Activated CD8-positive, alpha-beta T cell treated with anti-CD3 and anti-CD28 coated beads, Interleukin-2, amount 10 ng/mL, durations not matched to agents 7 days and 5 days (primary cell): ENCODE data around the gene BGLAP. TPM values are rescaled to one million over a fixed set of nuclear protein-coding genes. Genes with fewer than 3 reads are reported as not detected.

Experiments used
- ATAC-seq: fragments of 150-1000 bp; cut with Tn5 transposase; one replicate; pipeline ENCODE4 v1.10.0; 2021; ENCODE audit warnings: moderate library complexity
- CTCF ChIA-PET: fragments of 350-600 bp; sonication (Branson Sonifier 250); formaldehyde crosslinking; loops from one replicate; lab custom pipeline; 2021; ENCODE audit warnings: antibody characterized with exemption; lab: Charles Lee
- POLR2A ChIA-PET: fragments of 350-600 bp; sonication (Branson Sonifier 250); formaldehyde crosslinking; loops from one replicate; lab custom pipeline; 2021; ENCODE audit warnings: antibody characterized with exemption; lab: Charles Lee
- DNase-seq: peaks from one replicate; pipeline ENCODE4 v3.0.0-alpha.2; 2020
- H3K27ac Mint-ChIP-seq: one replicate; pipeline ENCODE4 v1.8.0; 2021; ENCODE audit warnings: mild to moderate bottlenecking, mixed read lengths
- H3K27me3 Mint-ChIP-seq: one replicate; pipeline ENCODE4 v1.8.0; 2021; ENCODE audit warnings: low read depth, mixed read lengths
- H3K36me3 Mint-ChIP-seq: one replicate; pipeline ENCODE4 v1.8.0; 2021; ENCODE audit warnings: low read depth, mixed read lengths
- H3K4me1 Mint-ChIP-seq: one replicate; pipeline ENCODE4 v1.8.0; 2021; ENCODE audit warnings: low read depth, mixed read lengths
- H3K4me3 Mint-ChIP-seq: one replicate; pipeline ENCODE4 v1.8.0; 2021; ENCODE audit warnings: mild to moderate bottlenecking, mixed read lengths
- H3K9me3 Mint-ChIP-seq: one replicate; pipeline ENCODE4 v1.8.0; 2022; ENCODE audit warnings: mixed read lengths; ENCODE audit not compliant: insufficient read depth
- total RNA-seq, 2 experiments: library from RNA; stranded (reverse); gene quantifications; one replicate each; pipeline ENCODE4 v1.2.3, GENCODE V29; 2021

BGLAP gene
- total RNA-seq, 2 experiments from 2014 or later, result 2.8 TPM

DNA sequence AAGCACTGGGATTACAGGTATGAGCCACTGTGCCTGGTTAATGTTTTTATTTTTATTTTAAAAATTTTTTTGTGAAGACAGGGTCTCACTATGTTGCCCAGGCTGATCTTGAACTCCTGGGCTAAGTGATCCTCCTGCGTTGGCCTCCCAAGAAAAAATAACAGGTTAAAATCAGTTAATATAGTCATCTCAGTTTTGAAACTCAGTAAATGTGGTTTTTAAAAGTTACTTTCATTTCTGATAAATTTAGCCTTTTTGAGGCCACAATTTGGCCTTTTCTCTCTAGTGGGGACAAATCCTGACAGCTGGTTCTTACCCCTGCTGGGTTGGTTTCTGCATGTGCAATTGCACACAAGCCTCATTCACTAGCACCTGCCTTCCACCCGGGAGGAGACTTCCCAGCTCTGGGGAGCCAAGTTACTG, 15.9 kb upstream of the BGLAP start:
- DNase-seq (no peak), ATAC-seq (peak; percentile 5)
- peaks cover 56% of the 10 kb centered on the region for H3K36me3 Mint-ChIP-seq
- peak overlapping the region; percentile 90 for H3K27ac Mint-ChIP-seq
- H3K27me3 Mint-ChIP-seq, result no peaks in the 10 kb centered on the region
- ChIA-PET POLR2A (interaction anchor here (1.2 to 5.7 kb wide), 9 partner anchors 12 to 85 kb away, joined by 3 to 75 read pairs (median 7); partner anchors contain the start of genes PMF1, SEMA4A, SLC25A44 and SMG5), CTCF (interaction anchor here (1.1 to 10.4 kb wide), 25 partner anchors 8 to 143 kb away, joined by 3 to 254 read pairs (median 5); partner anchors contain the start of genes PMF1 and SLC25A44)
- H3K9me3 Mint-ChIP-seq, result no peaks in the 10 kb centered on the region
- H3K4me3 Mint-ChIP-seq, result no peak overlapping the region
- H3K4me1 Mint-ChIP-seq, result peaks cover 51% of the 10 kb centered on the region

DNA sequence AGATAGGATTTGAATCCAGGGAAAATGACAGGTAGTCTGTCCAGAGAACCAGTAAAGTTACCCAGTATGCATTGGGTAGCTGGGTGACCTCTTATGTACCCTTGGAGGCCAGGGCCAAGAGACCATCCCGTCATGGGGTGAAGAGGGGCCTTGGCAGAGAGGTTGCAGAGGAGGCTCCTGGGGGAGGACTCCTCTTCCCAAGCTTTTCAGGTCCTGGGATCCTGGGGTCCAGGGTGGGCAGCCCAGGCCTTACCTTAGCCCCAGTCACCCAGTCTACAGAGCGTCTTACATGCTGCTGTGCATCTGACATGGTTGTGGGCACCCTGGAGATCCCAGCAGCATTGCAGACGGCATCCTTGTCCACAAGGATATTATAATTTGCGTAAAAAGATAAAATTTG, 15.2 kb upstream of the BGLAP start:
- ChIA-PET CTCF (interaction anchor here (1.1 to 10.4 kb wide), 18 partner anchors 9 to 131 kb away, joined by 3 to 254 read pairs (median 5); partner anchors contain the start of genes PMF1 and SLC25A44), POLR2A (interaction anchor here (1.2 to 5.7 kb wide), 4 partner anchors 13 to 86 kb away, joined by 3 to 75 read pairs (median 14); partner anchors contain the start of genes PMF1 and SMG5)
- H3K36me3 Mint-ChIP-seq, result peaks cover 50% of the 10 kb centered on the region
- DNase-seq (no peak), ATAC-seq (no peak)
- peak overlapping the region; percentile 90 for H3K27ac Mint-ChIP-seq
- no peaks in the 10 kb centered on the region for H3K27me3 Mint-ChIP-seq
- no peak overlapping the region for H3K4me3 Mint-ChIP-seq
- no peaks in the 10 kb centered on the region for H3K9me3 Mint-ChIP-seq
- peaks cover 44% of the 10 kb centered on the region for H3K4me1 Mint-ChIP-seq

DNA sequence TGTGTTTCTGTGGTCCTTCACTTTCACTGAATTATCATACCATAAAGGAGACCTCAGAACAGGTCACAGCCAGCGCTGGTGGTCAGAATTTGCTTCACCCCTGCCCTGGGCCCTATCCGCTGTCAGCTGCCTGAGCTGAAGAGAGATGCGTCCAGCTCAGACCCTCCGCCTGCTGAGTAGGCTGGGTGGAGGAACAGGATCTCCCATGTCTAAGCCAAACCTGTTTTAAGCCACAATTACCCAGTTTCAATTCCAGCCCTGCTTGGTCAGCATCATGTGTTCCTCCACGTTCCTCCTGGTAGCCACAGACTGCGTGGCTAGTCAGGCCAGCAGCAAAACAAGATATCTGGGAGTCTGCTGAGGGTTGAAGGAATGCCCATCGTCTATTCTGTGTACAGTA, 13.5 kb upstream of the BGLAP start:
- ChIA-PET POLR2A (interaction anchor here (0.6 to 1.7 kb wide), 2 partner anchors 16 to 68 kb away, joined by 4 read pairs; partner anchors contain the start of gene PMF1), CTCF (interaction anchor here (0.6 to 10.4 kb wide), 4 partner anchors 10 to 91 kb away, joined by 3 to 254 read pairs (median 6); no protein-coding TSS in a partner anchor)
- DNase-seq, result no peak
- H3K27ac Mint-ChIP-seq, result no peak overlapping the region
- H3K36me3 Mint-ChIP-seq, result peaks cover 37% of the 10 kb centered on the region
- H3K4me1 Mint-ChIP-seq, result peaks cover 27% of the 10 kb centered on the region
- ATAC-seq, result no peak
- H3K9me3 Mint-ChIP-seq, result no peaks in the 10 kb centered on the region
- no peak overlapping the region for H3K4me3 Mint-ChIP-seq
- H3K27me3 Mint-ChIP-seq, result no peaks in the 10 kb centered on the region

DNA sequence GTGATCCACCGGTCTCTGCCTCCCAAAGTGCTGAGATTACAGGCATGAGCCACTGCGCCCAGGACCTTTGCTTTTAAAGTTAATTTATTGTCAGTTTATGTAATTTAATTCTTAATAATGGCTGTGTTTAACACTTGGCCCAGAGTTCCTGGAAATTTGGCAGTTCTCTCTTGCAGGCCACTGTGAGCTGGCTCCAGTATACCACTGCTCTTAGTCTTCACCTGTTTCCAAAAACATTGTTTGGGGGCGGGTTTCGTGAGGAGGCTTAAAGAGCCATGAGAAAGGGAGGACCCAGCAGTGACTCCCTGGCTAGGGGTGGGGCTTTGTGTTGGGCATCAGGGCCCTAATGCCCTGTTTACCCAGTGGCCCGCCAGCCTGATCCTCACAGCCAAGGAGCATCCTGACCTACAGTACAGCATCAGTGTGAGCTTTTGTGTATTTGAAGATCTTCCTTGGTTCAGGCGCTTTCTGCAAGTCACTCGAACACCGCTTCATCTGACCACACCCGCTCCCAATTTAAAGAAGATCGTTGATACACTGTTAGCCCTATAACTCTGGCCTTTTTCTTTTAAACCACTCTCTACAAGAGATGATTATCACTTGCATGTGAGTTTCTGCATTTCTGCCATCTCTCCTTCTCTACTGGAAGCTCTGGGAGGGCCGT, 12.0 kb upstream of the BGLAP start:
- Mint-ChIP-seq H3K36me3 (peaks cover 35% of the 10 kb centered on the region), H3K4me3 (no peak overlapping the region), H3K27ac (no peak overlapping the region), H3K27me3 (no peaks in the 10 kb centered on the region), H3K4me1 (peaks cover 24% of the 10 kb centered on the region), H3K9me3 (no peaks in the 10 kb centered on the region)
- DNase-seq, result no peak
- ChIA-PET CTCF (interaction anchor here (2.6 to 10.4 kb wide), 2 partner anchors 85 to 90 kb away, joined by 7 to 254 read pairs; no protein-coding TSS in a partner anchor), POLR2A (interaction anchor here (0.7 to 1.7 kb wide), 4 partner anchors 16 to 36 kb away, joined by 3 to 6 read pairs (median 4); partner anchors contain the start of genes PMF1 and SLC25A44)
- no peak for ATAC-seq

DNA sequence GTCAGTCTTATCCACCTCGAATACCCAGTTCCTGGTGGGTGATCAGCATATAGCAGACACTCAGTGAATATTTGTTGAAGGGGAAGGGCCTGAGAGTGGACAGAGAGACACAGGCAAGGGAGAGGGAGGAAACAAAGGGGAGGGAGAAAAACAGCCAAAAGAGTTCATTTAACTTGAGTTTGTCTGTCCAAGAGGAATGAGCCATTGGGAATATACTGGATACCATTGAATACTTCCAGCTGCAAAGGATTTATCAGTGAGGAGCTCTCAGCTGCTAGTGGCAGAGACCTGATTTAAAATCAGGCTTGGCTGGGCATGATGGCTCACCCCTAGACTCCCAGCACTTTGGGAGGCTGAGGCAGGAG, 11.5 kb upstream of the BGLAP start:
- Mint-ChIP-seq H3K27ac (no peak overlapping the region), H3K4me3 (no peak overlapping the region), H3K36me3 (peaks cover 32% of the 10 kb centered on the region), H3K4me1 (peaks cover 21% of the 10 kb centered on the region), H3K27me3 (no peaks in the 10 kb centered on the region), H3K9me3 (no peaks in the 10 kb centered on the region)
- CTCF ChIA-PET, result interaction anchor here (1.0 to 10.4 kb wide), 3 partner anchors 86 to 140 kb away, joined by 3 to 254 read pairs (median 7); no protein-coding TSS in a partner anchor
- no peak for DNase-seq
- no peak for ATAC-seq
- POLR2A ChIA-PET, result interaction anchor here (0.7 to 1.4 kb wide), 4 partner anchors 15 to 21 kb away, joined by 3 to 6 read pairs (median 4); partner anchors contain the start of gene PAQR6

DNA sequence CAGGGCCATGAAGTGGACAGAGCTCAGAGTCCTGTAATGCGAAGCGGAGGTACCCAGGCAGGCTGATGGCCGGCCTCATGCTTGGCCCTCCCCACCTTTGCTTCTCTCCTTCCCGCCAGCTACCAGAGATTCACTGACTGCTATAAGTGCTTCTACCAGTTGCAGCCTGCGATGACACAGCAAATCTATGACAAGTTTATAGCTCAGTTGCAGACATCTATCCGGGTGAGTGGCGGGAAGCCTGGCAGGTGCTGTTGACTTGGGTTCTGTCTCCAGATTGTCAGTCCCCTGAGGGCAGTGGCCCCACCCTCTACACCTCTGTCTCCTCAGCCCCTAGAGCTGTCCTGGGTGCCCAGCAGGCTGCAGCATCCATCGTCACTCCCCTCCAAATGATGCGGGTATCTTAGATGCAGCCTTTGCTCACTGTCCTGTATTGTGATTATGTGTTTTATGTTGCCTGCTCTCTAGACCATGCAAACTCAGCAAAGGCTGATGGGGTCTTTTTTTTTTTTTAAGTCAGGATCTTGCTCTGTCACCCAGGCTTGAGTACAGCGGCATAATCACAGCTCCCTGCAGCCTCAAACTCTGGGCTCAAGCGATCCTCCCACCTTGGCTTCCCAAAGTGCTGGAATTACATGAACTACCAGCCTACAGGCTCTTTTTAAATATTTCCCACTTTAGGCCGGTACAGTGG, 9.6 kb upstream of the BGLAP start:
- Mint-ChIP-seq H3K9me3 (no peaks in the 10 kb centered on the region), H3K4me1 (peaks cover 9% of the 10 kb centered on the region), H3K4me3 (no peak overlapping the region), H3K27ac (no peak overlapping the region), H3K36me3 (peaks cover 33% of the 10 kb centered on the region), H3K27me3 (no peaks in the 10 kb centered on the region)
- DNase-seq (no peak), ATAC-seq (no peak)
- POLR2A ChIA-PET, result no interaction called here
- CTCF ChIA-PET, result interaction anchor here (0.7 to 1.0 kb wide), 2 partner anchors 87 kb away, joined by 3 read pairs; no protein-coding TSS in a partner anchor

DNA sequence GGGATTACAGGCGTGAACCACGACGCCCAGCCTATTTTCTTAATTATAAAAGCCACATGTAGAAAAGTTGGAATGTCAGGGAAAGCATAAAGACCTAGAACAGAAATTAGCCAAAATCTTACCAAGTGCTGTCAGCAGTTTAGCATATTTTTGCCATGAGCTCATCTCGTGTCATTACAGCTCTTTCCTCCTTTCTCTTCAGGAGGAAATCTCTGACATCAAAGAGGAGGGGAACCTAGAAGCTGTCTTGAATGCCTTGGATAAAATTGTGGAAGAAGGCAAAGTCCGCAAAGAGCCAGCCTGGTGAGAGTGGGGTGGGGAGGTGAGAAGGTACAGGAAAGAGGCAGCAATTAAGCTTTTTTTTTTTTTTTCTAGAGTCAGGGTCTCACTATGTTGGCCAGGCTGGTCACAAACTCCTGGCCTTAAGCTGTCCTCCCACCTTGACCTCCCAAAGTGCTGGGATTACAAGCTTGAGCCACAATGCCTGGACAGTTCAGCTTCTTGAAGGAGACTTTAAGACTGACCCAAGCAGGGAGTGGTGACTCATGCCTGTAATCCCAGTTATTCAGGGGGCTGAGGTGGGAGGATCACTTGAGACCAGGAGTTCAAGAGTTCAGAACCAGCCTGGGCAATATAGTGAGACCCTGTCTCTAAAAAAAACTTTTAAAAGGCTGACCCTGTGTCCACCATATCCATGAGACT, 8.4 kb upstream of the BGLAP start:
- Mint-ChIP-seq H3K27me3 (no peaks in the 10 kb centered on the region), H3K4me3 (no peak overlapping the region), H3K27ac (no peak overlapping the region), H3K36me3 (peaks cover 35% of the 10 kb centered on the region), H3K9me3 (no peaks in the 10 kb centered on the region), H3K4me1 (peaks cover 4% of the 10 kb centered on the region)
- ChIA-PET POLR2A (no interaction called here), CTCF (interaction anchor here (1.0 kb wide), 2 partner anchors 8 to 143 kb away, joined by 3 to 7 read pairs; no protein-coding TSS in a partner anchor)
- ATAC-seq (no peak), DNase-seq (no peak)

DNA sequence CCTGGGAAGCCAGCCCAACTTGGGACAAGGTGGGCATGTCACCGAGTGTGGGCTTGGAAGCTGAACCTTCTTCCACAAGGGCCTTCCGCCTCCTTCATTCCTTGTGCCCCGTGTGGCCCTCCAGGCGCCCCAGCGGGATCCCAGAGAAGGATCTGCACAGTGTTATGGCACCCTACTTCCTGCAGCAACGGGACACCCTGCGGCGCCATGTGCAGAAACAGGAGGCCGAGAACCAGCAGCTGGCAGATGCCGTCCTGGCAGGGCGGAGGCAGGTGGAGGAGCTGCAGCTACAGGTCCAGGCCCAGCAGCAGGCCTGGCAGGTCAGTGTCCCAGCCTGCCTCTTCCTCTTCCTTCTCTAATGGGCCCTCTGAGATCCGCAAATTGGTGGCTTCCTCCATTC, 5.8 kb upstream of the BGLAP start:
- peaks cover 1% of the 10 kb centered on the region for H3K4me1 Mint-ChIP-seq
- ChIA-PET CTCF (interaction anchor here (2.4 kb wide), 1 partner anchor 11 kb away, joined by 6 read pairs; no protein-coding TSS in a partner anchor), POLR2A (no interaction called here)
- no peak overlapping the region for H3K27ac Mint-ChIP-seq
- H3K9me3 Mint-ChIP-seq, result no peaks in the 10 kb centered on the region
- ATAC-seq (no peak), DNase-seq (no peak)
- H3K4me3 Mint-ChIP-seq, result no peak overlapping the region
- peaks cover 32% of the 10 kb centered on the region for H3K36me3 Mint-ChIP-seq
- no peaks in the 10 kb centered on the region for H3K27me3 Mint-ChIP-seq

DNA sequence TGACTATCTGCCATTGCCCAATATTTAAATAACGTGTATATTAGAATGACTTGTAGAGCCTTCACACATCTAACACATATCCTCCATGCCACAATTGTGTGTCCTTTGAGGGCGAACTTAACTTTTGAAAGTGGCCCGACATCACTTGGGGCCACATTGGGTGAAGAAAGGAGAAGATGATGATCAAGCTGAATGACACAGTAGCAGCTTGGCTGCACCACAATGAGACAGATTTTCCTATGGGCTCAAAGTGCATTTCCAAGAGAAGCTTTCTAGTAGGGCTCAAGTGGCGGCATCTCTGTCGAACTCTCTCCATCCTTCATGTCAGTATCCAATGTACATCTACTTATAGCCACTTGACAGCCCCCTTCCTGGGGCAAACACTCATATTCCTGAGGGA, 3.7 kb upstream of the BGLAP start:
- DNase-seq (no peak), ATAC-seq (no peak)
- H3K27ac Mint-ChIP-seq, result no peak overlapping the region
- POLR2A ChIA-PET, result interaction anchor here (0.9 kb wide), 1 partner anchor 44 kb away, joined by 3 read pairs; the partner anchor contains the start of gene SMG5
- H3K4me3 Mint-ChIP-seq, result no peak overlapping the region
- no peaks in the 10 kb centered on the region for H3K9me3 Mint-ChIP-seq
- no peaks in the 10 kb centered on the region for H3K27me3 Mint-ChIP-seq
- H3K36me3 Mint-ChIP-seq, result peaks cover 32% of the 10 kb centered on the region
- peaks cover 6% of the 10 kb centered on the region for H3K4me1 Mint-ChIP-seq
- CTCF ChIA-PET, result interaction anchor here (0.5 to 2.4 kb wide), 5 partner anchors 9 to 93 kb away, joined by 3 to 6 read pairs (median 3); no protein-coding TSS in a partner anchor

DNA sequence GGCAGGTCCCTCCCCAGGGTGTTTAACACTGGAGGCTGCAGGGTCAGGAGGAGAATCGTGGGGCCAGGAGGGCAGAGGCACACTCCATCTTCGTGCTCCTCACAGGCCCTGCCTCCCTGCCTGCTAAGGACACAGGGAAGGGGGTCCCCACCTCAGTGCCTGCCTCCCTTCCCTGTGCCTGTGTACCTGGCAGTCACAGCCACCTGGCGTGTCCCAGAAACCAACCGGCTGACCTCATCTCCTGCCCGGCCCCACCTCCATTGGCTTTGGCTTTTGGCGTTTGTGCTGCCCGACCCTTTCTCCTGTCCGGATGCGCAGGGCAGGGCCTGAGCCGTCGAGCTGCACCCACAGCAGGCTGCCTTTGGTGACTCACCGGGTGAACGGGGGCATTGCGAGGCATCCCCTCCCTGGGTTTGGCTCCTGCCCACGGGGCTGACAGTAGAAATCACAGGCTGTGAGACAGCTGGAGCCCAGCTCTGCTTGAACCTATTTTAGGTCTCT, 623 bp upstream of the BGLAP start:
- ATAC-seq (no peak), DNase-seq (no peak)
- Mint-ChIP-seq H3K27ac (peak overlapping the region; percentile 7), H3K4me3 (no peak overlapping the region), H3K4me1 (peaks cover 33% of the 10 kb centered on the region), H3K27me3 (no peaks in the 10 kb centered on the region), H3K9me3 (no peaks in the 10 kb centered on the region), H3K36me3 (peaks cover 21% of the 10 kb centered on the region)
- POLR2A ChIA-PET, result no interaction called here
- CTCF ChIA-PET, result interaction anchor here (1.0 kb wide), 1 partner anchor 18 kb away, joined by 4 read pairs; no protein-coding TSS in a partner anchor

DNA sequence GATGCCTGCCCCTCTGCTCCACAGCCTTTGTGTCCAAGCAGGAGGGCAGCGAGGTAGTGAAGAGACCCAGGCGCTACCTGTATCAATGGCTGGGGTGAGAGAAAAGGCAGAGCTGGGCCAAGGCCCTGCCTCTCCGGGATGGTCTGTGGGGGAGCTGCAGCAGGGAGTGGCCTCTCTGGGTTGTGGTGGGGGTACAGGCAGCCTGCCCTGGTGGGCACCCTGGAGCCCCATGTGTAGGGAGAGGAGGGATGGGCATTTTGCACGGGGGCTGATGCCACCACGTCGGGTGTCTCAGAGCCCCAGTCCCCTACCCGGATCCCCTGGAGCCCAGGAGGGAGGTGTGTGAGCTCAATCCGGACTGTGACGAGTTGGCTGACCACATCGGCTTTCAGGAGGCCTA, 754 bp downstream of the BGLAP start:
- H3K4me3 Mint-ChIP-seq, result no peak overlapping the region
- peaks cover 14% of the 10 kb centered on the region for H3K36me3 Mint-ChIP-seq
- ATAC-seq (no peak), DNase-seq (no peak)
- no peak overlapping the region for H3K27ac Mint-ChIP-seq
- POLR2A ChIA-PET, result no interaction called here
- peaks cover 34% of the 10 kb centered on the region for H3K4me1 Mint-ChIP-seq
- CTCF ChIA-PET, result interaction anchor here (0.9 kb wide), 1 partner anchor 76 kb away, joined by 3 read pairs; no protein-coding TSS in a partner anchor
- no peaks in the 10 kb centered on the region for H3K9me3 Mint-ChIP-seq
- no peaks in the 10 kb centered on the region for H3K27me3 Mint-ChIP-seq
